ENCODE data around the gene SOCS6.

- TF ChIP-seq CTCF (CRISPR knock-in tag; IDR thresholded peaks at IDR 0.05) (no peak), ATF6 (CRISPR knock-in tag; conservative IDR thresholded peaks at IDR 0.05) (no peak), ELF3 (CRISPR knock-in tag; IDR thresholded peaks at IDR 0.05) (no peak), BRCA1 (CRISPR knock-in tag; IDR thresholded peaks at IDR 0.05) (no peak), NPAS2 (CRISPR knock-in tag; IDR thresholded peaks at IDR 0.05; ENCODE audit: borderline replicate concordance) (no peak), CHD2 (IDR thresholded peaks at IDR 0.05; ENCODE audit: low read depth, low read length) (no peak), MZF1 (CRISPR knock-in tag; IDR thresholded peaks at IDR 0.05; ENCODE audit: borderline replicate concordance) (no peak), MAX (IDR thresholded peaks at IDR 0.05) (no peak), SRF (IDR thresholded peaks at IDR 0.05; ENCODE audit: low read depth, low read length) (no peak), EP300 (IDR thresholded peaks at IDR 0.05; ENCODE audit: low read depth in 2 of 2, low read length in 2 of 2) (no peak), EP300 (CRISPR knock-in tag; IDR thresholded peaks at IDR 0.05; ENCODE audit: borderline replicate concordance) (no peak), ZNF280B (CRISPR knock-in tag; IDR thresholded peaks at IDR 0.05; ENCODE audit: borderline replicate concordance) (no peak)
These were observed 45.4 kb downstream of the SOCS6 start for GRCh38 chr18:70334264-70334663.

All from HepG2 (cell line).